Bone marrow (tissue), 2 donors: ENCODE results near the gene CRACDL.

Source experiments
- DNase-seq, 2 donors: peaks; one replicate each; lab custom pipeline; 2025; lab: John Stamatoyannopoulos, UW

The CRACDL gene

GRCh38 chr2:98924038-98924830 lies 11.8 kb downstream of the CRACDL start:
- DNase-seq: no peak

- DNase-seq: no peak
Observed at GRCh38 chr2:98923244-98923940, 12.6 kb downstream of the CRACDL start.

- DNase-seq: no peak
Observed at GRCh38 chr2:98921062-98921461, 15.0 kb downstream of the CRACDL start.

GRCh38 chr2:98917031-98917471 lies 19.0 kb downstream of the CRACDL start:
- no peak for DNase-seq

- DNase-seq: no peak
Observed at GRCh38 chr2:98915751-98916358, 20.2 kb downstream of the CRACDL start.

- DNase-seq: no peak
Observed at GRCh38 chr2:98914713-98915580, 21.1 kb downstream of the CRACDL start.

- no peak for DNase-seq
Observed at GRCh38 chr2:98913916-98914712, 21.9 kb downstream of the CRACDL start.

- no peak for DNase-seq
Observed at GRCh38 chr2:98912957-98913915, 22.8 kb downstream of the CRACDL start.

GRCh38 chr2:98912221-98912851 lies 23.7 kb downstream of the CRACDL start:
- DNase-seq: no peak

- DNase-seq: no peak
Observed at GRCh38 chr2:98911376-98912154, 24.5 kb downstream of the CRACDL start.

- no peak for DNase-seq
Observed at GRCh38 chr2:98911126-98911375, 25.0 kb downstream of the CRACDL start.

GRCh38 chr2:98910349-98911125 lies 25.5 kb downstream of the CRACDL start:
- DNase-seq: no peak

- no peak for DNase-seq
Observed at GRCh38 chr2:98909317-98910211, 26.5 kb downstream of the CRACDL start.

- no peak for DNase-seq
Observed at GRCh38 chr2:98908931-98909316, 27.1 kb downstream of the CRACDL start.

GRCh38 chr2:98907966-98908905 lies 27.8 kb downstream of the CRACDL start:
- no peak for DNase-seq

- no peak for DNase-seq
Observed at GRCh38 chr2:98907385-98907784, 28.6 kb downstream of the CRACDL start.
